NCI-H2196 treated with DMSO at 0.1 percent for 48 hours (cell line): ENCODE measurements around the gene OGFOD2.

Experiments
- DNase-seq: peaks from one replicate; lab custom pipeline; 2025; ENCODE audit not compliant: unreplicated experiment; lab: John Stamatoyannopoulos, UW

The OGFOD2 gene

GRCh38 chr12:122976648-122976975, 1.6 kb downstream of the OGFOD2 start:
- DNase-seq, result no peak

DNA sequence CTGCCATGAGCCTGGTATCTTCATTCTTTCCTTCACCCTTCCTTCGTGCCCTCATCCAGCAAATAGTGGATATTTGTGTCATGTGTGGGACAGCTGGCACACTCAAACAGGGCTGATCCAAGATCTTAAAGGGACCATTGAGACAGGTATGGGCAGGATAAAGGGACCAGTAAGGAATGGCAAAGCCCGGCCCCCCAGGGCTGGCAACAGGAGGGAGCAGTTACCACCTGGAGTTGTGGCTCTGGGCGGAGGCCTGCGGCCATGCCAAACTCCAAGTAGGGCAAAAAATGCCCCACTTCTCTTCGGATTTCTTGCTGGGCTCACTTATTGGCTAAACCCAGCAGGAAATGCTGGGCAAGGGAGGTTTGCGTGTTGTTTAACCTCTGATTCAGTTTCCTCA, 2.1 kb downstream of the OGFOD2 start:
- no peak for DNase-seq

DNA sequence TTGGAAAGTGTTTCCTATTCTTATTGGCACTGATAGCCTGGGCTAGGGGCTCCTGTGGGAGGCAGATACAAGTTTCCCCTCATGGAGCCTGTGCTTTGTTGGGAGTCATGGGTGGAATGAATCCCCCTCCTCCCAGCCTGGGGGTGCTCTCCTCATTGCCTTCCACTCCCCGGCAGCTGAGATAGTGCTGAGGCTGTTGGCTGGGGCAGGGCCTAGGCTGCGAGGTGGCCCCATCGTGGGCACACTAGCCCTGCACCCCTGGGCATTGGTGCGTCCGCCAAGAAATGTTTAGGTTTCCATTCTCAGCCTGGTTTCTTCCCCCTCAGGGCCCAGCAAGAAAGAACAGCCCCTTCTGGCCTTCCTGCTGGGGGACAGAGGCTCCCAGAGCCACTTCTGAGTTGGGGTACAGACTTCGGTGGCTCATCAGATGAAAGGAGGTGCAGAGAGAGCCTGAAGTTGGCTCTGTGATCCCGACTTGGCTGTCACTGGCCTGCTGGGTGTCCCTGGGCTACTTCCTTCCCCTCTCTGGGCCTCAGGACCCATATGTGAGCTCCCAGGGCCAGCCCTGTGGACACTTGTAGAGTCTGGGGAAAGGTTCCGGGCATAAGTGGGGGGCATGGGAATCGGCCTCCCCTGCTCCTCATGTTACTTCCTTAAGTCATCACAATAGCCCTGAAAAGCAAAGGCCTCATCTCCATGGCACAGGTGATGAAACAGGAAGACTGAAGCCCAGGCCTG, 2.8 kb downstream of the OGFOD2 start:
- no peak for DNase-seq

GRCh38 chr12:122978507-122978955, 3.5 kb downstream of the OGFOD2 start:
- no peak for DNase-seq

GRCh38 chr12:122979001-122979907, 4.2 kb downstream of the OGFOD2 start:
- DNase-seq, result no peak

- DNase-seq, result no peak
These were observed 4.8 kb downstream of the OGFOD2 start for GRCh38 chr12:122979908-122980182.

GRCh38 chr12:122980183-122981035, 5.4 kb downstream of the OGFOD2 start, which contains the start of gene ARL6IP4:
TSS of gene ARL6IP4 (plus strand) at chr12:122980681. CDS start at chr12:122981140, 459 bp downstream.
- DNase-seq, result peak; percentile 27

GRCh38 chr12:122981036-122981471, 6.0 kb downstream of the OGFOD2 start:
- DNase-seq, result no peak

DNA sequence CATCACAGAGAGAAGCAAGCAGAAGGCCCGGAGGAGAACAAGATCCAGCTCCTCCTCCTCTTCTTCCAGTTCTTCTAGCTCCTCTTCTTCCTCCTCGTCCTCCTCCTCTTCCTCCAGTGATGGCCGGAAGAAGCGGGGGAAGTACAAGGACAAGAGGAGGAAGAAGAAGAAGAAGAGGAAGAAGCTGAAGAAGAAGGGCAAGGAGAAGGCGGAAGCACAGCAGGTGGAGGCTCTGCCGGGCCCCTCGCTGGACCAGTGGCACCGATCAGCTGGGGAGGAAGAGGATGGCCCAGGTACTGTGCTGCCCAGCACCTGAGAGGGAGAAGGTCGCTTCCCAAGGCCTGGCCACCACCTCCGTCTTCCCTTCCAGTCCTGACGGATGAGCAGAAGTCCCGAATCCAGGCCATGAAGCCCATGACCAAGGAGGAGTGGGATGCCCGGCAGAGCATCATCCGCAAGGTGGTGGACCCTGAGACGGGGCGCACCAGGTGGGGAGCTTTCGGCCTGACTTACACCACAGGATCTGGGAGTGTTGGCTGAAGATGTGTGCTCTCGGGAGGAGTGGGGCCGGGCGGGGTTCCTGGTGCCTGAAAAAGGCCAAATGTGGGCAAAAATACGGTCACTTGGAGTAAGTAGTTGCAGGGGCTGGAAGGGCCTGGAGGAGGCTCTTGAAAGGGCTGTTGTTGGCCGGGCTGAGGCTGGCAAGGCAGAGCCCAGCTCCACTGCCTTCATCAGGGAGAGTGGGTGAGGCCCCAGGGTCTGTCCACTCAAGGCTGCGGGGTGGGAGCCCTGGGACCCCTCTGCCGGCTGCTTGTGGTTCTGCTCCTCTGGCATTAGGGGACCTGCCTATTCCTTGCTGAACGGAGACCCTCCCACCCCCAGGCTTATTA, 6.8 kb downstream of the OGFOD2 start:
- no peak for DNase-seq

GRCh38 chr12:122982477-122982815, 7.4 kb downstream of the OGFOD2 start:
- DNase-seq, result no peak

DNA sequence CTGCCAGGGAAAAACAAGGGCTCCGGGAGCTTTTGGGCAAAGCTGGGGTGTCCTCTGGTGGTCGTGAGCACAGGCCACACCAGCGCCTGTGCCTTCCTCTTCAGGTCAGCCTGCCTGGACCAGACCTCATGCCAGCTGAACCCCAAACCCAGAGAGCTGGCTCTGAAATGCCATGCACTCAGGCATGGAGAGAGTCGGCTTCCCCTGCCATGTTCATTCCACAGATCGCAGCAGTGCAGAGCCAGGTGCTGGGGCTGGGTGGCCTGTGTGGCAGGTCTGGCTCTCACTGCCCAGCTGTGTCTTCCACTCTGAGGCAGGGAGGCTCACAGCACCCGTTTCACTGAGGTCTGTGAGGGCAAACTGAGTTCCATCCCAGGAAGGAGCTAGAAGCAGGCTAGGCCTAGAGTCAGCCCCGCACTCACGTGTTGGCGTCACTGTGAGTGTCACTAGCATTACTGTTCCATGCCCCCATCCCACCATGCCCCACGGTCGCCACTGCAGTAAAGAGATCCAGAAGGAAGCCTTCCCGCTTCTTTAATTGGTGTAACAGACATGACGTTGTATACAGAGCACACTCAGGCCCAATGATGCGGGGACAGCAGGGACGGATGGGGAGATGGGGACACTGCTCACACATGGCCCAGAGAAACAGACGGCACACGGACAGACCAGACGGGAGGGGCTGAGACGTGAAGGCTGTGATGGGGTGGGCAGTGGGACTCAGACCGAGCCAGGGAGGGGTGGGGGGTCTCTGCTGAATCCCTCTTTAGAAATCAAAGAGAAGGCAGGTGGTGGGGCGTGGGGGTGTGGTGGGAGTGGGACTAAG, 8.1 kb downstream of the OGFOD2 start:
- DNase-seq, result no peak

GRCh38 chr12:122983789-122984515, 8.9 kb downstream of the OGFOD2 start:
- DNase-seq, result no peak

- no peak for DNase-seq
These were observed 9.7 kb downstream of the OGFOD2 start for GRCh38 chr12:122984612-122985337.

GRCh38 chr12:122985338-122986257, 10.6 kb downstream of the OGFOD2 start:
- DNase-seq, result no peak

GRCh38 chr12:122986258-122986871, 11.3 kb downstream of the OGFOD2 start:
- no peak for DNase-seq

GRCh38 chr12:122987086-122987951, 12.3 kb downstream of the OGFOD2 start:
- no peak for DNase-seq
